ENCODE results near the gene VIM.

GRCh38 chr10:17212802-17213221, 15.2 kb upstream of the VIM start:
- TF ChIP-seq CTCF (IDR thresholded peaks at IDR 0.05) = no peak
- TF ChIP-seq POLR2A (IDR thresholded peaks at IDR 0.05) = no peak

All from adrenal gland (tissue), 5 donors.